ENCODE data around the gene RPL10.
A peak's percentile ranks its signal among the peaks of the same experiment; 100 is the strongest.

Gene RPL10

GRCh38 chrX:154431341-154431740, 33.2 kb downstream of the RPL10 start:
- no peak for DNase-seq

- no peak for DNase-seq
Measured at GRCh38 chrX:154432210-154432609, 34.0 kb downstream of the RPL10 start.

- DNase-seq, result no peak
Measured at GRCh38 chrX:154433605-154434004, 35.4 kb downstream of the RPL10 start.

GRCh38 chrX:154434394-154435168, 36.4 kb downstream of the RPL10 start:
- no peak for DNase-seq

- no peak for DNase-seq
Measured at GRCh38 chrX:154435171-154435733, 37.1 kb downstream of the RPL10 start.

GRCh38 chrX:154436374-154436982, 38.3 kb downstream of the RPL10 start:
- peak; percentile 21 to 57 for DNase-seq

GRCh38 chrX:154436983-154437752, 39.0 kb downstream of the RPL10 start, which contains the start of gene GDI1:
TSS of gene GDI1 (plus strand) at chrX:154437154. CDS start at chrX:154437255, 101 bp downstream.
- peak; percentile 11 to 57 for DNase-seq

GRCh38 chrX:154437971-154438893, 40.1 kb downstream of the RPL10 start:
- DNase-seq, result no peak

- DNase-seq, result no peak
Measured at GRCh38 chrX:154439841-154440240, 41.7 kb downstream of the RPL10 start.

- DNase-seq, result no peak
Measured at GRCh38 chrX:154440623-154441357, 42.6 kb downstream of the RPL10 start.

- no peak for DNase-seq
Measured at GRCh38 chrX:154441564-154441963, 43.4 kb downstream of the RPL10 start.

- no peak for DNase-seq
Measured at GRCh38 chrX:154441984-154442707, 44.0 kb downstream of the RPL10 start.

GRCh38 chrX:154443479-154443910, 45.3 kb downstream of the RPL10 start:
- DNase-seq, result no peak

GRCh38 chrX:154443992-154444754, 46.0 kb downstream of the RPL10 start, which contains the start of gene FAM50A:
TSS of gene FAM50A (plus strand) at chrX:154444141. CDS start at chrX:154444236, 95 bp downstream.
- DNase-seq, result peak; percentile 48 to 68

GRCh38 chrX:154444755-154445246, 46.6 kb downstream of the RPL10 start:
- DNase-seq, result no peak

GRCh38 chrX:154445776-154446175, 47.6 kb downstream of the RPL10 start:
- DNase-seq, result no peak

GRCh38 chrX:154446430-154446829, 48.3 kb downstream of the RPL10 start:
- no peak for DNase-seq

- no peak for DNase-seq
Measured at GRCh38 chrX:154448484-154448883, 50.3 kb downstream of the RPL10 start.

GRCh38 chrX:154449618-154450017, 51.4 kb downstream of the RPL10 start:
- no peak for DNase-seq

GRCh38 chrX:154450312-154450711, 52.1 kb downstream of the RPL10 start:
- no peak for DNase-seq
